CD4-positive, alpha-beta T cell (primary cell): ENCODE data around the gene PLEKHM2. TPM values are rescaled to one million over a fixed set of nuclear protein-coding genes. Genes with fewer than 3 reads are reported as not detected.

Experiments
- ATAC-seq: fragments of 200-7000 bp; cut with Tn5 transposase; one replicate; pipeline ENCODE4 v1.10.0; 2022; ENCODE audit warnings: mild to moderate bottlenecking; ENCODE audit not compliant: poor library complexity
- CTCF ChIA-PET: fragments of 350-600 bp; sonication (Branson Sonifier 250); formaldehyde crosslinking; loops from one replicate; lab custom pipeline; 2021; ENCODE audit warnings: antibody characterized with exemption, inconsistent platforms; lab: Charles Lee
- POLR2A ChIA-PET: fragments of 350-600 bp; sonication (Branson Sonifier 250); formaldehyde crosslinking; loops from one replicate; lab custom pipeline; 2021; ENCODE audit warnings: antibody characterized with exemption, inconsistent platforms; lab: Charles Lee
- DNase-seq, 14 experiments: peaks; one replicate each; pipeline ENCODE4 v3.0.0-alpha.2; 2013 to 2020; ENCODE audit warnings: mixed read lengths in 2 of 14
- H3K27ac ChIP-seq, 2 donors: one replicate each; pipeline versions ENCODE4 v1.5.1 to v1.7.0; 2013; ENCODE audit warnings: low read length in 2 of 2, low read depth in 1 of 2, mild to moderate bottlenecking in 1 of 2
- H3K27me3 ChIP-seq, 2 experiments: 1 replicate in 1 of 2; 2 replicates in 1 of 2; pipeline versions ENCODE4 v1.6.1 to v1.7.0; 2013; ENCODE audit warnings: low read length in 2 of 2, control low read depth in 1 of 2, mild to moderate bottlenecking in 1 of 2, moderate library complexity in 1 of 2; ENCODE audit not compliant: insufficient read depth in 2 of 2, control insufficient read depth in 1 of 2
- H3K36me3 ChIP-seq: one replicate; pipeline ENCODE4 v1.6.1; 2013; ENCODE audit warnings: low read length, control low read depth; ENCODE audit not compliant: insufficient read depth
- H3K4me1 ChIP-seq: one replicate; pipeline ENCODE4 v1.6.1; 2013; ENCODE audit warnings: low read length, control low read depth; ENCODE audit not compliant: insufficient read depth
- H3K4me3 ChIP-seq: one replicate; pipeline ENCODE4 v1.5.1; 2013; ENCODE audit warnings: mild to moderate bottlenecking, low read length, moderate library complexity
- H3K9me3 ChIP-seq, 2 experiments: 1 replicate in 1 of 2; 2 replicates in 1 of 2; pipeline versions ENCODE4 v1.6.1 to v1.7.0; 2013; ENCODE audit warnings: low read length in 2 of 2, mild to moderate bottlenecking in 2 of 2, control low read depth in 1 of 2, moderate library complexity in 1 of 2; ENCODE audit not compliant: control insufficient read depth in 1 of 2, insufficient read depth in 1 of 2
- H3K27ac Mint-ChIP-seq: one replicate; pipeline ENCODE4 v1.8.0; 2020; ENCODE audit warnings: mixed read lengths
- H3K27me3 Mint-ChIP-seq: one replicate; pipeline ENCODE4 v1.8.0; 2021; ENCODE audit warnings: mixed read lengths
- H3K36me3 Mint-ChIP-seq: one replicate; pipeline ENCODE4 v1.8.0; 2021; ENCODE audit warnings: low read depth, mixed read lengths
- H3K4me1 Mint-ChIP-seq: one replicate; pipeline ENCODE4 v1.8.0; 2021; ENCODE audit warnings: low read depth, mixed read lengths
- H3K4me3 Mint-ChIP-seq: one replicate; pipeline ENCODE4 v1.8.0; 2020; ENCODE audit warnings: mild to moderate bottlenecking, mixed read lengths
- H3K9me3 Mint-ChIP-seq: one replicate; pipeline ENCODE4 v1.8.0; 2020; ENCODE audit warnings: mixed read lengths
- intact Hi-C, 2 experiments: fragments of 100-400 bp; cut with DNase I in 1 of 2; cut with micrococcal nuclease in 1 of 2; formaldehyde crosslinking; loops; one replicate each; pipeline versions ENCODE4 v1.15.1 to v1.9.0; 2023 to 2025; cut with DNase I, micrococcal nuclease
- total RNA-seq, 174 experiments: library from RNA in 2 of 174; stranded (reverse) in 2 of 174; gene quantifications; one replicate each; pipeline ENCODE4 v1.2.3 and lab custom pipeline; 2021 to 2026
- TF ChIP-seq, protein P1 (sequence below): fragments of 200-600 bp; IDR thresholded peaks from one replicate; pipeline ENCODE4 v1.8.0; 2022; ENCODE audit warnings: antibody characterized with exemption, mild to moderate bottlenecking

PLEKHM2 gene
- total RNA-seq, 2 experiments from 2014 or later = 77.5 to 82.0 TPM

DNA sequence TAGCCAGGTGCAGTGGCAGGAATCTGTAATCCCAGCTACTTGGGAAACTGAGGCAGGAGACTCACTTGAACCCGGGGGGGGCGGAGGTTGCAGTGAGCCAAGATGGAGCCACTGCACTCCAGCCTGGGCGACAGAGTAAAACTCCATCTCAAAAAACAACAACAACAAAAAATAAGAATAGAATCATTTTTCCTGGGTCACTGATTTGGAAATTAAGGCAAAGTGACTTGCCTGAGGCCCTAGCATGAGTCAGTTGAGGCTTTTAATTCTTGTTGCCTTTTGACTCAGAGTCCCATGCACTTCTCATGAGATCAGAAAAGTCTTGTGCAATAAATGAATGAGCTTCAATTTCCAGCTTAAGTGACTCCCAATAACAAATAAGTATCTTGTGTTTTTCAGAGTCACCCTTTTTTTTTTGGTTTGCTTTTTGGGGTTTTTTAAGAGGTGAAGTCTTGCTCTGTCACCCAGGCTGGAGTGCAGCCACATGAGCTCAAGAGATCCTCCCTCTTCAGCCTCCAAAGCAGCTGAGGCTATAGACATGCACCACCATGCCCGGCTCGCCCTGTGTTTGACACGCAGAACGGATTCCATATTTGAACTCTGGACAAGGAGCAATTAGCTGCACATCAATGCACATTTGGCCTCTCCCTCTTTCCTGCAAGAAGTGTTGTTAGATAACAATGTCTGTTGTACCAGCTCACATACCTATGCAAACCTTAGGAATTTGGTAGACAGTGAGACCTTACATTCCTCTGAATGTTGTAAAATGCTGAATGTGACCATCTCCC, 3.4 kb upstream of the PLEKHM2 start:
- Mint-ChIP-seq H3K4me1 (peaks cover 14% of the 10 kb centered on the region), H3K27me3 (no peaks in the 10 kb centered on the region), H3K9me3 (no peaks in the 10 kb centered on the region), H3K36me3 (peaks cover 6% of the 10 kb centered on the region), H3K27ac (peak overlapping the region; percentile 68), H3K4me3 (peak overlapping the region; percentile 91)
- no peak overlapping the region for H3K27ac ChIP-seq
- intact Hi-C loops = loop anchor here in 1 of 2 experiments (5.0 kb wide), 2 partner anchors 63 to 148 kb away; partner anchors contain the start of gene DDI2
- ATAC-seq = no peak
- DNase-seq = peak in 2 of 14 experiments; percentile 46 to 61
- POLR2A ChIA-PET = interaction anchor here (0.6 kb wide), 1 partner anchor 18 kb away, joined by 4 read pairs; no protein-coding TSS in a partner anchor
- H3K9me3 ChIP-seq = no peaks in the 10 kb centered on the region
- TF ChIP-seq, protein P1, sequence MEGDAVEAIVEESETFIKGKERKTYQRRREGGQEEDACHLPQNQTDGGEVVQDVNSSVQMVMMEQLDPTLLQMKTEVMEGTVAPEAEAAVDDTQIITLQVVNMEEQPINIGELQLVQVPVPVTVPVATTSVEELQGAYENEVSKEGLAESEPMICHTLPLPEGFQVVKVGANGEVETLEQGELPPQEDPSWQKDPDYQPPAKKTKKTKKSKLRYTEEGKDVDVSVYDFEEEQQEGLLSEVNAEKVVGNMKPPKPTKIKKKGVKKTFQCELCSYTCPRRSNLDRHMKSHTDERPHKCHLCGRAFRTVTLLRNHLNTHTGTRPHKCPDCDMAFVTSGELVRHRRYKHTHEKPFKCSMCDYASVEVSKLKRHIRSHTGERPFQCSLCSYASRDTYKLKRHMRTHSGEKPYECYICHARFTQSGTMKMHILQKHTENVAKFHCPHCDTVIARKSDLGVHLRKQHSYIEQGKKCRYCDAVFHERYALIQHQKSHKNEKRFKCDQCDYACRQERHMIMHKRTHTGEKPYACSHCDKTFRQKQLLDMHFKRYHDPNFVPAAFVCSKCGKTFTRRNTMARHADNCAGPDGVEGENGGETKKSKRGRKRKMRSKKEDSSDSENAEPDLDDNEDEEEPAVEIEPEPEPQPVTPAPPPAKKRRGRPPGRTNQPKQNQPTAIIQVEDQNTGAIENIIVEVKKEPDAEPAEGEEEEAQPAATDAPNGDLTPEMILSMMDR = no peak
- H3K36me3 ChIP-seq = no peaks in the 10 kb centered on the region
- H3K4me1 ChIP-seq = peaks cover 19% of the 10 kb centered on the region
- no peaks in the 10 kb centered on the region for H3K27me3 ChIP-seq
- CTCF ChIA-PET = interaction anchor here (0.6 to 1.0 kb wide), 2 partner anchors 42 to 60 kb away, joined by 3 read pairs; no protein-coding TSS in a partner anchor
- H3K4me3 ChIP-seq = no peak overlapping the region

DNA sequence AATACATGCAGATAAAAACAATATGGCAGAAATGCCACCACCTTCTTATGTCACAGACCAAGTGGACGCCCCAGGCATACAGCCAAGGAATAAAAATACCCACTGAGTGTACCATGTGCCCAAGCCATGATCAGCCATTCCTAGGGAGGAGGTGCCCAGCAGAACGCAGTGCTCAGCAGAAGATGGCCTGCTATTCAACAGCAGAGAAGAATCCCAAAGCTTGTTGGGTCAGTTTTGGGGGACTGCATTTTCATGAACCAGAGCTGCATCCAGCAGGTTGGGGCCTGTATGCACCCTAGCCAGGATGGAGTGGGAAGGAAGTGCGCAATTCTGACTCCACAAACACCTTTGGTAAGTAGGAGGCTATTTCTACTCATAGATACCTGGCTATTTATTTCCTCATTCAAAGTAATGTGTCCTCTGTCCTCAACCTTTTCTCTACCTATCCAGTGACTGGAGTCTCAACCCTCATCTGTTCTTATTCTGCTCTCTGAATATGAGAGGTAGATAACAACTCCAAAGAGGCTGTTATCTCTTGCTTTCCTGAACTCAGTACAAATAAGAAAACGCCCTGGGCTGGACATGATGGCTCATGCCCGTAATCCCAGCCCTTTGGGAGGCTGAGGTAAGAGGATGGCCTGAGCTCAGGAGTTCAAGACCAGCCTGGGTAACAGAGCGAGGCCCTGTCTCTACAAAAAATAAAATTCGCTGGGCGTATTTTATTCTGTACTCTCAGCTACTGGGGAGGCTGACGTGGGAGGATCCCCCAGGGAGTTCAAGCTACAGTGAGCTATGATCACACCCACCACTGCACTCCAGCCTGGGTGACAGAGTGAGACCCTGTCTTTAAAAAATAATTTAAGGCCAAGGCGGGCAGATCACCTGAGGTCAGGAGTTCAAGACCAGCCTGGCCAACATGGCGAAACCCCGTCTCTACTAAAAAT, 2.5 kb upstream of the PLEKHM2 start:
- ChIA-PET CTCF (interaction anchor here (1.0 kb wide), 1 partner anchor 60 kb away, joined by 3 read pairs; no protein-coding TSS in a partner anchor), POLR2A (no interaction called here)
- no peak for DNase-seq
- H3K27me3 ChIP-seq = no peaks in the 10 kb centered on the region
- peaks cover 25% of the 10 kb centered on the region for H3K4me1 ChIP-seq
- no peaks in the 10 kb centered on the region for H3K36me3 ChIP-seq
- intact Hi-C loops = loop anchor here in 1 of 2 experiments (5.0 kb wide), 2 partner anchors 64 to 149 kb away; partner anchors contain the start of gene DDI2
- TF ChIP-seq, protein P1 = no peak
- H3K27ac Mint-ChIP-seq = peak overlapping the region; percentile 68
- H3K4me3 ChIP-seq = no peak overlapping the region
- no peaks in the 10 kb centered on the region for H3K27me3 Mint-ChIP-seq
- H3K4me1 Mint-ChIP-seq = peaks cover 19% of the 10 kb centered on the region
- peak overlapping the region; percentile 91 for H3K4me3 Mint-ChIP-seq
- no peak for ATAC-seq
- no peaks in the 10 kb centered on the region for H3K9me3 ChIP-seq
- H3K36me3 Mint-ChIP-seq = peaks cover 6% of the 10 kb centered on the region
- no peaks in the 10 kb centered on the region for H3K9me3 Mint-ChIP-seq
- no peak overlapping the region for H3K27ac ChIP-seq

GRCh38 chr1:15682936-15683341, 1.2 kb upstream of the PLEKHM2 start:
- Mint-ChIP-seq H3K4me1 (peaks cover 27% of the 10 kb centered on the region), H3K36me3 (peaks cover 12% of the 10 kb centered on the region), H3K9me3 (no peaks in the 10 kb centered on the region), H3K27ac (peak overlapping the region; percentile 93), H3K4me3 (peak overlapping the region; percentile 91), H3K27me3 (no peaks in the 10 kb centered on the region)
- no peaks in the 10 kb centered on the region for H3K9me3 ChIP-seq
- H3K36me3 ChIP-seq = no peaks in the 10 kb centered on the region
- peak in 1 of 14 experiments; percentile 27 for DNase-seq
- POLR2A ChIA-PET = no interaction called here
- no peak overlapping the region for H3K27ac ChIP-seq
- no peak for ATAC-seq
- intact Hi-C loops = loop anchor here in 1 of 2 experiments (5.0 kb wide), 2 partner anchors 66 to 151 kb away; partner anchors contain the start of gene DDI2
- no peaks in the 10 kb centered on the region for H3K27me3 ChIP-seq
- CTCF ChIA-PET = no interaction called here
- TF ChIP-seq, protein P1 = no peak
- peaks cover 29% of the 10 kb centered on the region for H3K4me1 ChIP-seq
- H3K4me3 ChIP-seq = no peak overlapping the region
